ENCODE data around the gene CAV2.

- TF ChIP-seq CTCF (conservative IDR thresholded peaks at IDR 0.05 in 1 of 2, IDR thresholded peaks at IDR 0.05 in 1 of 2; ENCODE audit: extremely low read depth in 1 of 2, insufficient read depth in 1 of 2, low read depth in 1 of 2, low read length in 2 of 2) (no peak), EZH2 (IDR thresholded peaks at IDR 0.05; ENCODE audit: borderline replicate concordance, low read length) (no peak)
These were observed 12.3 kb downstream of the CAV2 start for GRCh38 chr7:116511552-116512519.
